ENCODE results near the gene NFATC1. TPM values are rescaled to one million over a fixed set of nuclear protein-coding genes. Genes with fewer than 3 reads are reported as not detected.
A peak's percentile ranks its signal among the peaks of the same experiment; 100 is the strongest.

The NFATC1 gene
- polyA plus RNA-seq, 1 of the 3 experiments (the other 2 are of a cell fraction) = 0.02 TPM

DNA sequence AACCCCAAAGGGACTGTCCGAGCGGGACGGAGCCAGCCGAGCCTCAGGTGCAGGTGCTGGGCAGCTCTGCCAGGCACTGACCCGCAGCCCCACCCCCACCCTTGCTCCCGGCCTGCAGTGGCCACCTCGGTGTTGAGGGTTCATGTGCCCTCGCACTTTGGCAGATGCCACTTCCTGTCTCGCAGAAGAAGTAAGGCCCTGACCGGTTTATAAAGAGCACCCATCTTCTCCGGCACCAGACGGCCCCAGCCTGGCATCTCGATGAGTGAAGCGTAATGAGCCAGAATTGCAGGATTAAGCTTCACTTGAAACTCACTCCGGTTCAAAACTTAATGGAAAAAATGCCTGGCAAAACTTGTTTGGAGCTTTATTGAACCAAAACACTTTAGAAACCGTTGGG, 10.9 kb upstream of the NFATC1 start:
- Histone ChIP-seq H3K4me1 (ENCODE audit: control insufficient read depth in 1 of 2, insufficient read depth in 2 of 2, low read depth in 1 of 2, low read length in 1 of 2) (no peaks in the 10 kb centered on the region; a peak in 1 of 4 replicates), H2AFZ (ENCODE audit: low read depth) (no peak overlapping the region), H3K36me3 (replicated peaks in 1 of 2; ENCODE audit: control insufficient read depth in 1 of 2, insufficient read depth in 2 of 2, low read length in 1 of 2) (no peaks in the 10 kb centered on the region), H3K9me3 (no peaks in the 10 kb centered on the region), H3K4me3 (ENCODE audit: low read depth in 2 of 2, low read length in 1 of 2) (no peak overlapping the region), H3K27me3 (ENCODE audit: insufficient read depth) (peaks cover 76% of the 10 kb centered on the region), H3K4me2 (no peak overlapping the region), H3K79me2 (ENCODE audit: insufficient read depth) (no peaks in the 10 kb centered on the region), H4K20me1 (ENCODE audit: insufficient read depth) (no peaks in the 10 kb centered on the region), H3K9me2 (no peaks in the 10 kb centered on the region), H3K9ac (no peak overlapping the region), H3K27ac (ENCODE audit: low read depth in 2 of 2, low read length in 1 of 2) (no peak overlapping the region), H3F3A (replicated peaks; ENCODE audit: insufficient read depth) (no peaks in the 10 kb centered on the region)
- POLR2A ChIA-PET = no interaction called here
- CTCF ChIA-PET = interaction anchor here (1.2 to 7.0 kb wide), 3 partner anchors 145 to 259 kb away, joined by 3 to 41 read pairs (median 4); no protein-coding TSS in a partner anchor
- 26% methylated on average over 11 of the region's 16 CpGs for WGBS (ENCODE audit: low lambda C conversion rate)
- TF ChIP-seq GABPA (IDR thresholded peaks at IDR 0.05; ENCODE audit: low read depth) = no peak
- no peak for TF ChIP-seq RFX5 (IDR thresholded peaks at IDR 0.05; ENCODE audit: low read length)
- no peak for TF ChIP-seq MEF2A (IDR thresholded peaks at IDR 0.05; ENCODE audit: borderline replicate concordance, low read depth)
- no peak for TF ChIP-seq FOSL2 (IDR thresholded peaks at IDR 0.05; ENCODE audit: borderline replicate concordance, low read depth)
- TF ChIP-seq YY1 (IDR thresholded peaks at IDR 0.05; ENCODE audit: low read depth) = no peak
- TF ChIP-seq, protein P1, sequence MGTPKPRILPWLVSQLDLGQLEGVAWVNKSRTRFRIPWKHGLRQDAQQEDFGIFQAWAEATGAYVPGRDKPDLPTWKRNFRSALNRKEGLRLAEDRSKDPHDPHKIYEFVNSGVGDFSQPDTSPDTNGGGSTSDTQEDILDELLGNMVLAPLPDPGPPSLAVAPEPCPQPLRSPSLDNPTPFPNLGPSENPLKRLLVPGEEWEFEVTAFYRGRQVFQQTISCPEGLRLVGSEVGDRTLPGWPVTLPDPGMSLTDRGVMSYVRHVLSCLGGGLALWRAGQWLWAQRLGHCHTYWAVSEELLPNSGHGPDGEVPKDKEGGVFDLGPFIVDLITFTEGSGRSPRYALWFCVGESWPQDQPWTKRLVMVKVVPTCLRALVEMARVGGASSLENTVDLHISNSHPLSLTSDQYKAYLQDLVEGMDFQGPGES (IDR thresholded peaks at IDR 0.05; ENCODE audit: low read depth, low read length) = no peak
- no peak for TF ChIP-seq JUND (IDR thresholded peaks at IDR 0.05)
- no peak for TF ChIP-seq GATA2 (CRISPR knock-in tag; IDR thresholded peaks at IDR 0.05)
- no peak for TF ChIP-seq POLR2AphosphoS5 (IDR thresholded peaks at IDR 0.05; ENCODE audit: low read depth, low read length)
- no peak for TF ChIP-seq TEAD4 (IDR thresholded peaks at IDR 0.05; ENCODE audit: borderline replicate concordance, insufficient read depth)
- TF ChIP-seq RXRA (IDR thresholded peaks at IDR 0.05; ENCODE audit: borderline replicate concordance, low read depth) = no peak
- TF ChIP-seq, protein P2, sequence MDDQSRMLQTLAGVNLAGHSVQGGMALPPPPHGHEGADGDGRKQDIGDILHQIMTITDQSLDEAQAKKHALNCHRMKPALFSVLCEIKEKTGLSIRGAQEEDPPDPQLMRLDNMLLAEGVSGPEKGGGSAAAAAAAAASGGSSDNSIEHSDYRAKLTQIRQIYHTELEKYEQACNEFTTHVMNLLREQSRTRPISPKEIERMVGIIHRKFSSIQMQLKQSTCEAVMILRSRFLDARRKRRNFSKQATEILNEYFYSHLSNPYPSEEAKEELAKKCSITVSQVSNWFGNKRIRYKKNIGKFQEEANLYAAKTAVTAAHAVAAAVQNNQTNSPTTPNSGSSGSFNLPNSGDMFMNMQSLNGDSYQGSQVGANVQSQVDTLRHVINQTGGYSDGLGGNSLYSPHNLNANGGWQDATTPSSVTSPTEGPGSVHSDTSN (IDR thresholded peaks at IDR 0.05) = no peak
- no peak for TF ChIP-seq FOXM1 (IDR thresholded peaks at IDR 0.05; ENCODE audit: low read depth)
- TF ChIP-seq TCF12 (IDR thresholded peaks at IDR 0.05) = no peak
- no peak for TF ChIP-seq ELF1 (IDR thresholded peaks at IDR 0.05)
- no peak for TF ChIP-seq TAF1 (IDR thresholded peaks at IDR 0.05; ENCODE audit: borderline replicate concordance, low read depth, low read length)
- no peak for TF ChIP-seq EZH2phosphoT487 (IDR thresholded peaks at IDR 0.05; ENCODE audit: borderline replicate concordance, low read depth)
- TF ChIP-seq NFIC (IDR thresholded peaks at IDR 0.05; ENCODE audit: borderline replicate concordance) = no peak
- peak; percentile 30 for DNase-seq

DNA sequence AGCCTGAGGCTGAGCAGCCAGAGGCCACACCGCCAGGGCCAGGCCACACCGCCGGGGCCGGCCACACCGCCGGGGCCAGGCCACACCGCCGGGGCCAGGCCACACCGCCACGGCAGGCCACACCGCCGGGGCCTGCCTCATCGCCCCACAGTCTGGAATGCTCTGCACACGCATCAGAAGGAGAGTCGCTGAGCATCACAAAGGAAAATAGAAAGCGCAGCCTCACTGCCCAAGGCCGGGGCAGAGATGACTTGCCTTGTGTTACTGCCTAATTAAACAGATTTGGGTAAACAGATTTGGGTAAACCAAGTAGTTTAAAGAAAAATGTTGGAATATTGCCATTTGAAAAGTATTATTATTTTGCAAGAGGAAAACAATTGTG, 10.4 kb upstream of the NFATC1 start:
- Histone ChIP-seq H3K4me1 (ENCODE audit: control insufficient read depth in 1 of 2, insufficient read depth in 2 of 2, low read depth in 1 of 2, low read length in 1 of 2) (no peaks in the 10 kb centered on the region; a peak in 1 of 4 replicates), H3K79me2 (ENCODE audit: insufficient read depth) (no peaks in the 10 kb centered on the region), H3K9me3 (no peaks in the 10 kb centered on the region), H3K4me3 (ENCODE audit: low read depth in 2 of 2, low read length in 1 of 2) (no peak overlapping the region), H3K9me2 (no peaks in the 10 kb centered on the region), H3K9ac (no peak overlapping the region), H3K4me2 (no peak overlapping the region), H4K20me1 (ENCODE audit: insufficient read depth) (no peaks in the 10 kb centered on the region), H3K27ac (ENCODE audit: low read depth in 2 of 2, low read length in 1 of 2) (no peak overlapping the region), H3K36me3 (replicated peaks in 1 of 2; ENCODE audit: control insufficient read depth in 1 of 2, insufficient read depth in 2 of 2, low read length in 1 of 2) (no peaks in the 10 kb centered on the region), H3K27me3 (ENCODE audit: insufficient read depth) (peaks cover 77% of the 10 kb centered on the region), H3F3A (replicated peaks; ENCODE audit: insufficient read depth) (no peaks in the 10 kb centered on the region), H2AFZ (ENCODE audit: low read depth) (no peak overlapping the region)
- CTCF ChIA-PET = interaction anchor here (1.2 to 7.0 kb wide), 3 partner anchors 144 to 258 kb away, joined by 3 to 41 read pairs (median 4); no protein-coding TSS in a partner anchor
- POLR2A ChIA-PET = no interaction called here
- TF ChIP-seq, protein P2 (IDR thresholded peaks at IDR 0.05) = no peak
- TF ChIP-seq, protein P3, sequence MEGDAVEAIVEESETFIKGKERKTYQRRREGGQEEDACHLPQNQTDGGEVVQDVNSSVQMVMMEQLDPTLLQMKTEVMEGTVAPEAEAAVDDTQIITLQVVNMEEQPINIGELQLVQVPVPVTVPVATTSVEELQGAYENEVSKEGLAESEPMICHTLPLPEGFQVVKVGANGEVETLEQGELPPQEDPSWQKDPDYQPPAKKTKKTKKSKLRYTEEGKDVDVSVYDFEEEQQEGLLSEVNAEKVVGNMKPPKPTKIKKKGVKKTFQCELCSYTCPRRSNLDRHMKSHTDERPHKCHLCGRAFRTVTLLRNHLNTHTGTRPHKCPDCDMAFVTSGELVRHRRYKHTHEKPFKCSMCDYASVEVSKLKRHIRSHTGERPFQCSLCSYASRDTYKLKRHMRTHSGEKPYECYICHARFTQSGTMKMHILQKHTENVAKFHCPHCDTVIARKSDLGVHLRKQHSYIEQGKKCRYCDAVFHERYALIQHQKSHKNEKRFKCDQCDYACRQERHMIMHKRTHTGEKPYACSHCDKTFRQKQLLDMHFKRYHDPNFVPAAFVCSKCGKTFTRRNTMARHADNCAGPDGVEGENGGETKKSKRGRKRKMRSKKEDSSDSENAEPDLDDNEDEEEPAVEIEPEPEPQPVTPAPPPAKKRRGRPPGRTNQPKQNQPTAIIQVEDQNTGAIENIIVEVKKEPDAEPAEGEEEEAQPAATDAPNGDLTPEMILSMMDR (IDR thresholded peaks at IDR 0.05) = no peak
- no peak for TF ChIP-seq JUND (IDR thresholded peaks at IDR 0.05)
- 41% methylated on average over 14 of the region's 17 CpGs for whole genome bisulfite sequencing (ENCODE audit: low lambda C conversion rate)
- DNase-seq = no peak
